GM12878 (cell line): ENCODE results near the gene IPPK. TPM values are rescaled to one million over a fixed set of nuclear protein-coding genes. Genes with fewer than 3 reads are reported as not detected.

Experiments
- ATAC-seq: fragments of 200-7000 bp; cut with Tn5 transposase; 3 replicates; pipeline ENCODE4 v1.9.1; 2020; ENCODE audit warnings: mild to moderate bottlenecking, moderate library complexity
- BruUV-seq: library from RNA; stranded (reverse); fragments of 400-500 nt; replicated peaks from 2 replicates; lab custom pipeline; 2021; lab: Mats Ljungman, UMichigan
- CTCF ChIA-PET: fragments of 300-600 bp; sonication (Branson Sonifier 250); formaldehyde crosslinking; extraction: SDS; loops from one replicate; lab custom pipeline; 2021; ENCODE audit warnings: inconsistent platforms; lab: Yijun Ruan, JAX
- POLR2A ChIA-PET: fragments of 350-600 bp; formaldehyde crosslinking; extraction: SDS; loops from one replicate; lab custom pipeline; 2021; ENCODE audit warnings: inconsistent platforms; lab: Charles Lee
- RAD21 ChIA-PET: fragments of 300-600 bp; sonication (Branson Sonifier 250); formaldehyde crosslinking; loops from one replicate; lab custom pipeline; 2023; ENCODE audit warnings: antibody characterized with exemption; ENCODE audit not compliant: unreplicated experiment; lab: Charles Lee
- SMC1A ChIA-PET: fragments of 300-600 bp; sonication (Branson Sonifier 250); formaldehyde crosslinking; loops from one replicate; lab custom pipeline; 2023; ENCODE audit not compliant: unreplicated experiment, uncharacterized antibody; lab: Charles Lee
- DNase-seq: peaks from one replicate; pipeline ENCODE4 v3.0.0-alpha.2; 2011; ENCODE audit warnings: low read depth, low spot score
- FAIRE-seq: peaks from 3 replicates; lab custom pipeline; 2011; peaks lifted over from hg19 to GRCh38; lab: Jason Lieb, UNC
- H2AFZ ChIP-seq: 2 replicates; pipeline ENCODE4 v1.6.0; 2011; ENCODE audit warnings: low read depth, low read length, control low read depth; ENCODE audit not compliant: control insufficient read depth
- H3K27ac ChIP-seq: 2 replicates; pipeline ENCODE4 v1.5.1; 2011; ENCODE audit warnings: control low read depth; ENCODE audit not compliant: control insufficient read depth, insufficient read depth
- H3K27me3 ChIP-seq, 2 experiments: replicated peaks in 1 of 2; 2 replicates each; pipeline versions ENCODE4 v1.6.0 to v1.6.1; 2011; ENCODE audit warnings: low read length in 1 of 2; ENCODE audit not compliant: control insufficient read depth in 2 of 2, insufficient read depth in 2 of 2
- H3K36me3 ChIP-seq, 2 experiments: 2 replicates each; pipeline ENCODE4 v1.5.1; 2011; ENCODE audit warnings: low read length in 1 of 2; ENCODE audit not compliant: control insufficient read depth in 2 of 2, insufficient read depth in 2 of 2
- H3K4me1 ChIP-seq: 2 replicates; pipeline ENCODE4 v1.6.1; 2011; ENCODE audit warnings: mild to moderate bottlenecking, low read length, moderate library complexity, mixed read lengths; ENCODE audit not compliant: control insufficient read depth, insufficient read depth
- H3K4me2 ChIP-seq: 2 replicates; pipeline ENCODE4 v1.6.0; 2011; ENCODE audit warnings: control low read depth; ENCODE audit not compliant: control insufficient read depth, insufficient read depth
- H3K4me3 ChIP-seq: fragments of 200-600 bp; sonication (generic); 2 replicates; pipeline ENCODE4 v1.5.1; 2016
- H3K79me2 ChIP-seq: 2 replicates; pipeline ENCODE4 v1.6.0; 2011; ENCODE audit warnings: low read length; ENCODE audit not compliant: control insufficient read depth, insufficient read depth
- H3K9ac ChIP-seq: 2 replicates; pipeline ENCODE4 v1.8.0; 2011; ENCODE audit warnings: low read length, control low read depth, mixed read lengths; ENCODE audit not compliant: control insufficient read depth, insufficient read depth
- H3K9me3 ChIP-seq: replicated peaks from 3 replicates; pipeline ENCODE4 v1.5.1; 2011; ENCODE audit warnings: mild to moderate bottlenecking, low read length; ENCODE audit not compliant: control insufficient read depth, insufficient read depth
- H4K20me1 ChIP-seq: 2 replicates; pipeline ENCODE4 v1.6.0; 2011; ENCODE audit not compliant: control insufficient read depth, insufficient read depth
- EZH2 ChIP-seq: IDR thresholded peaks from 2 replicates; pipeline ENCODE4 v1.6.1; 2012; ENCODE audit warnings: low read depth, mild to moderate bottlenecking, control low read depth, inconsistent platforms, low read length, borderline replicate concordance; ENCODE audit not compliant: control insufficient read depth
- JUND ChIP-seq: IDR thresholded peaks from 2 replicates; pipeline ENCODE4 v1.6.1; 2012; ENCODE audit warnings: low read depth, mild to moderate bottlenecking, low read length, improper control_type of control experiment, moderate library complexity
- PRDM15 ChIP-seq: fragments of 450-650 bp; formaldehyde crosslinking; IDR thresholded peaks from 2 replicates; pipeline ENCODE4 v1.4.0; 2020; ENCODE audit warnings: mild to moderate bottlenecking, moderate library complexity
- ZNF384 ChIP-seq: IDR thresholded peaks from 2 replicates; pipeline ENCODE4 v1.6.1; 2012; ENCODE audit warnings: low read depth, mild to moderate bottlenecking, low read length, improper control_type of control experiment, borderline replicate concordance
- WGBS: methylation state at CpG from one replicate; pipeline ENCODE4 v1.1.6; 2016; ENCODE audit warnings: low lambda C conversion rate; ENCODE audit not compliant: insufficient replicate concordance, insufficient coverage; ENCODE audit errors: missing lambda C conversion rate; 5-methylcytosine and 5-hydroxymethylcytosine counted together
- in situ Hi-C: fragments of 300-500 bp; cut with MboI; formaldehyde crosslinking; loops from 9 replicates; pipeline ENCODE4 v1.14.3; 2018; ENCODE audit warnings: mixed read lengths
- intact Hi-C: fragments of 100-400 bp; cut with micrococcal nuclease; formaldehyde crosslinking; loops from one replicate; pipeline ENCODE4 v1.14.2; 2022; ENCODE audit not compliant: unreplicated experiment
- polyA plus RNA-seq, 11 experiments: library from polyadenylated mRNA; depleted of rRNA in 4 of 11; unstranded in 6 of 11; stranded (reverse) in 5 of 11; fragments of >200 nt; fragmentation: Nextera tagmentation in 4 of 11; fragmentation: Illumina TruSeq in 1 of 11; extraction: Ambion mirVana in 4 of 11; extraction: Trizol in 1 of 11; gene quantifications; 1 replicate in 1 of 11; 2 replicates in 10 of 11; pipeline versions ENCODE4 v1.2.1 to v1.2.3, GENCODE V29; 2011 to 2016; ENCODE audit warnings: inconsistent platforms in 2 of 11, missing spikeins in 2 of 11, low read depth in 1 of 11
- total RNA-seq, 4 experiments: library from RNA; depleted of rRNA in 3 of 4; stranded (reverse); fragments of >200 nt in 3 of 4; fragmentation: Illumina TruSeq in 1 of 4; extraction: Trizol in 1 of 4; gene quantifications; 2 replicates each; pipeline versions ENCODE4 v1.2.1 to v1.2.3, GENCODE V29; 2013 to 2021

Gene IPPK
- total and polyA plus RNA-seq, 10 of the 15 experiments (the other 5 are each of a cell fraction or from before 2014, with no cell fraction given) = 2.1 to 22.1 (median 11.4) TPM

DNA sequence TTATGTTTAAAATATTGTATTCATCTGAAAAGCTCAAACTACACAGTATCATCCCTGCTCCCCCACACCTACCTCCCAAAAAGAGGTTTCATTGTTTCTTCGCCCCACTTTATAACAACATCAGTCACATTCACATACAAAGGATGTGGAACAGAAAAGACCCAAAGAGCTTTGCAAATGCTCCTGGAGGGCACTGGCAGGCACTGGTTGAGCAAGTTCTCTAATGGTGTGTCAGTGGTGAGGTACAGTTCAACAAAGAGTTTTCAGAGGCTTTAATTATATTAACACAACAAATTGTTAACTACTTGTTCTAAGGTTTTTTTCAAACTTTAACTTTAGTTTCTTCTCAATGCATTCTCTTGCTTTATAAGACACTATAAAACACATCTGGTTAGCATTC is 80.0 kb downstream of the IPPK start:
- TF ChIP-seq ZNF384 (no peak), EZH2 (no peak), PRDM15 (CRISPR knock-in tag) (no peak), JUND (no peak)
- in situ Hi-C loops = no loop called here
- Histone ChIP-seq H3K36me3 (no peaks in the 10 kb centered on the region), H3K4me3 (no peak overlapping the region), H3K79me2 (no peaks in the 10 kb centered on the region), H2AFZ (no peak overlapping the region), H3K9ac (no peak overlapping the region), H3K27me3 (no peaks in the 10 kb centered on the region), H4K20me1 (no peaks in the 10 kb centered on the region), H3K4me2 (no peak overlapping the region), H3K4me1 (no peaks in the 10 kb centered on the region), H3K9me3 (no peaks in the 10 kb centered on the region; the same call in 2 of the 3 replicates), H3K27ac (no peak overlapping the region)
- POLR2A ChIA-PET = interaction anchor here (0.6 kb wide), 1 partner anchor 241 kb away, joined by 4 read pairs; no protein-coding TSS in a partner anchor
- CTCF ChIA-PET = no interaction called here
- intact Hi-C loops = no loop called here
- ATAC-seq = no peak
- no peak for FAIRE-seq
- BruUV-seq = no TSS peak
- 96% methylated on average over 1 of the region's 1 CpG for WGBS
- SMC1A ChIA-PET = no interaction called here
- RAD21 ChIA-PET = no interaction called here
- DNase-seq = no peak
